Activated T-cell treated with anti-CD3 and anti-CD28 coated beads, Interleukin-2, amount 50 U/mL, for 72 hours (primary cell): ENCODE data around the gene EPHB4. TPM values are rescaled to one million over a fixed set of nuclear protein-coding genes. Genes with fewer than 3 reads are reported as not detected.
A peak's percentile ranks its signal among the peaks of the same experiment; 100 is the strongest.

Experiments used
- ATAC-seq, 2 donors: fragments of 150-1000 bp; cut with Tn5 transposase; replicated peaks in 1 of 2; 2 replicates each; pipeline ENCODE4 v1.10.0; 2021; ENCODE audit warnings: moderate library complexity in 2 of 2, mild to moderate bottlenecking in 1 of 2
- DNase-seq, 2 donors: peaks; one replicate each; pipeline ENCODE4 v3.0.0; 2021 to 2022; ENCODE audit warnings: mixed read lengths in 1 of 2
- H3K27ac Mint-ChIP-seq: one replicate; pipeline ENCODE4 v1.8.0; 2022; ENCODE audit warnings: mild to moderate bottlenecking, moderate library complexity, mixed read lengths
- H3K27me3 Mint-ChIP-seq: one replicate; pipeline ENCODE4 v1.8.0; 2022; ENCODE audit warnings: low read depth, mixed read lengths
- H3K36me3 Mint-ChIP-seq, 2 donors: one replicate each; pipeline ENCODE4 v1.8.0; 2022; ENCODE audit warnings: mixed read lengths in 2 of 2, mild to moderate bottlenecking in 1 of 2; ENCODE audit not compliant: insufficient read depth in 2 of 2
- H3K4me1 Mint-ChIP-seq: one replicate; pipeline ENCODE4 v1.8.0; 2022; ENCODE audit warnings: low read depth, mixed read lengths
- H3K4me3 Mint-ChIP-seq, 2 donors: one replicate each; pipeline ENCODE4 v1.8.0; 2022; ENCODE audit warnings: mild to moderate bottlenecking in 2 of 2, mixed read lengths in 2 of 2, moderate library complexity in 2 of 2
- H3K9me3 Mint-ChIP-seq, 2 donors: one replicate each; pipeline ENCODE4 v1.8.0; 2022; ENCODE audit warnings: mixed read lengths in 2 of 2
- total RNA-seq, 2 donors: library from RNA; stranded (reverse); gene quantifications; one replicate each; pipeline ENCODE4 v1.2.3, GENCODE V29; 2022

EPHB4 gene
- total RNA-seq, 2 donors from 2014 or later = 2.4 to 3.4 TPM

DNA sequence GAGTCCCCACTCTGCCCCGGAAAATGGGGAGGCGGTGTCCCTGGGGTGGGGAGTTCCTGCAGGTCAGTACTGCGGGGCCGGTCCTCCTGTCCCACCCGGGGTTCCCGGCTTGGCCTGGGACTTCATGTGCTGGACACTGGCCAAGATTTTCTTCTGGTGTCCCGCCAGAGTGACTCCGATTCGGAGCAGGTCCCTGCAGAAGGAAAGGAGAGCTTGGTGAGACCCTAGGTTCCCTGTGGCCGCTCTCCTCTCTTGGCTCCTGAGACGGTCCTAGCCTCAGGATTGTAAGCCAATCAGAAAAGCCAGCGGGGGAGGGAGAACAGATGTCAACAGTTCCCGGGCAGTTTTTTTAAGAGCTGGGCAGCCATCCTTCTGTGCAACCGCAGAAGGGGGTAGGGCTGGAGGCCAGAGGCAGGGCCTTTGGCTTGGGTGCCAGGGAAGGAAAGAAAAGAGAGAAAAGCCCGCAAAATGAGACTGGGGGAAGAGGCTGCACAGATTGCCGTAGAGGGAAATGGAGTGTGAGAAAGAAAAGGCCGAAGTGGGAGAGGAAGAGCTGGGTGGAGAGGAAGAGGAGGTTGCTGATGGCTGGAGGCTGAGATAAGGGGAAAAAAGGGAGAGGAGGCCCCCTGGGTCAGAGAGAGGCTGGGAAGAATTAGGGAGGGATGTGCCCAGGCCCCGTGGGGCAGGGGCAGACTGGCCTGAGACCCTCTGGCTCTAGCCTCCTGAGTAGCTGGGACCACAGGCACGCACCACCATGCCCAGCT, 23.7 kb downstream of the EPHB4 start:
- Mint-ChIP-seq H3K9me3 (no peaks in the 10 kb centered on the region), H3K27me3 (peaks cover 8% of the 10 kb centered on the region), H3K4me3 (peak overlapping the region in 1 of 2 donors; percentile 25), H3K4me1 (peaks cover 7% of the 10 kb centered on the region), H3K36me3 (no peaks in the 10 kb centered on the region), H3K27ac (no peak overlapping the region)
- ATAC-seq (peak; percentile 74 to 93), DNase-seq (peak; percentile 32 to 57)

DNA sequence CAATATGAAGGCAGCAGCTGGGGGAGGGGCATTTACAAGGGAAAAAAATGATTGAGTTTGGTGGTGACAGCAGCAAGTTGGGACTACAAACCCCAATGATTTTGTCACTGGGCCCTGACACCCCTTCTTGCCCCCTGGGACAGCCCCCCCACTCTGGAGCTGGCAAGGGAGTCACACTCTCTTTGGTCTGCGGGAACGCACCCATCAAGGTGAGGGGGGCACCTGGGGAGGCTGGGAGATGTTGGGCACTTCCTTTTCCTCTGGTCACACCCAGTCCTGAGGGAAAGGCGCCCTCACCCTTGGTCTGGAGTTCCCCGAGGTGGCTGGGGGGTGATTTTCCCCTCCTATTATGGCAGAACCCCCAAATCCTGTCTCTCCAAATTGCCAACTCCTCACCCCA, 24.4 kb downstream of the EPHB4 start:
- H3K27me3 Mint-ChIP-seq = peaks cover 14% of the 10 kb centered on the region
- H3K4me1 Mint-ChIP-seq = peaks cover 7% of the 10 kb centered on the region
- no peak for DNase-seq
- no peak for ATAC-seq
- H3K4me3 Mint-ChIP-seq = no peak overlapping the region
- H3K36me3 Mint-ChIP-seq = no peaks in the 10 kb centered on the region
- H3K27ac Mint-ChIP-seq = no peak overlapping the region
- no peaks in the 10 kb centered on the region for H3K9me3 Mint-ChIP-seq

DNA sequence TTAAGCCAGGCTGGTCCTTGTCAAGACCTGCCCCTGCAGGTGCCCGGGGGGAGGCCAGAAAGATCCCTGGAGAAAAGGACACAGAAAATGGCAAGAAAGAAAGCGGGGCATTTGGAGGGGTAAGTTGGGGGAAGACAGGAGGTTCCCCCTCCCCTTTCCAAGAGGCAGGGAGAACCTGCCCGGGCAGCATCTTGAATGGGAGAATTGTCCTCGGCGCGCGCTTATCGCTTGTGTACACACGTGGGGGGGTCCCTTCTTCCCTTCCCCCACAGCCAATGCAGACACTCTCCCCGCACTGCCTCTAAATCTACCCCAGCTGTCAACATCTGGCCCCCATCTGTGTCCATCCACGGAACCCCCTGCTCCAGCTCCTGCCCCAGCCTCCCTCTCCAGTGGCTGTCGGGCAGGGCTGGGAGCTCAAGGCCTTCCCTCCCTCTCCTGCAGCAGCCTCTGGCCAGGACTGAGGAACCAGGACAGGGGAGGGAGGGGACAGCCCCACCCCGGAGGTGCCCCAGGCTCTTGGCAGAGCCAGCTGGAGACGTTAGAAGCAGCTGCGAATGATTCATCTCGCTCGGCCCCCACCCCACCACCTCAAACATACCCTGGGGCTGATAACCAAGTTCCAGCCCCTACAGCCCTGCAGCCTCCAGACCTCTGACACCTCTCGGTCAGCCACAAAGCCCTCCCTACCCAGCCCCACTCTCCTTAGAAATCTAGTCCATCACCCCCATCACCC, 25.3 kb downstream of the EPHB4 start:
- no peak for DNase-seq
- no peak for ATAC-seq
- Mint-ChIP-seq H3K27me3 (peaks cover 14% of the 10 kb centered on the region), H3K9me3 (no peaks in the 10 kb centered on the region), H3K27ac (no peak overlapping the region), H3K4me3 (no peak overlapping the region), H3K36me3 (no peaks in the 10 kb centered on the region), H3K4me1 (peaks cover 7% of the 10 kb centered on the region)

GRCh38 chr7:100799037-100799896, 28.1 kb downstream of the EPHB4 start:
- ATAC-seq (peak; percentile 65 to 74), DNase-seq (peak; percentile 54 to 66)
- Mint-ChIP-seq H3K27ac (no peak overlapping the region), H3K36me3 (no peaks in the 10 kb centered on the region), H3K9me3 (no peaks in the 10 kb centered on the region), H3K4me3 (no peak overlapping the region), H3K27me3 (peaks cover 18% of the 10 kb centered on the region), H3K4me1 (peaks cover 7% of the 10 kb centered on the region)

GRCh38 chr7:100794741-100795140, 32.6 kb downstream of the EPHB4 start:
- H3K9me3 Mint-ChIP-seq = no peaks in the 10 kb centered on the region
- H3K4me3 Mint-ChIP-seq = no peak overlapping the region
- H3K4me1 Mint-ChIP-seq = no peaks in the 10 kb centered on the region
- peaks cover 20% of the 10 kb centered on the region for H3K27me3 Mint-ChIP-seq
- DNase-seq (no peak), ATAC-seq (no peak)
- H3K36me3 Mint-ChIP-seq = no peaks in the 10 kb centered on the region
- no peak overlapping the region for H3K27ac Mint-ChIP-seq

- Mint-ChIP-seq H3K9me3 (no peaks in the 10 kb centered on the region), H3K4me1 (no peaks in the 10 kb centered on the region), H3K4me3 (no peak overlapping the region), H3K36me3 (no peaks in the 10 kb centered on the region), H3K27me3 (peaks cover 24% of the 10 kb centered on the region), H3K27ac (no peak overlapping the region)
- DNase-seq (no peak), ATAC-seq (no peak)
These were observed 33.3 kb downstream of the EPHB4 start for GRCh38 chr7:100793806-100794660.

DNA sequence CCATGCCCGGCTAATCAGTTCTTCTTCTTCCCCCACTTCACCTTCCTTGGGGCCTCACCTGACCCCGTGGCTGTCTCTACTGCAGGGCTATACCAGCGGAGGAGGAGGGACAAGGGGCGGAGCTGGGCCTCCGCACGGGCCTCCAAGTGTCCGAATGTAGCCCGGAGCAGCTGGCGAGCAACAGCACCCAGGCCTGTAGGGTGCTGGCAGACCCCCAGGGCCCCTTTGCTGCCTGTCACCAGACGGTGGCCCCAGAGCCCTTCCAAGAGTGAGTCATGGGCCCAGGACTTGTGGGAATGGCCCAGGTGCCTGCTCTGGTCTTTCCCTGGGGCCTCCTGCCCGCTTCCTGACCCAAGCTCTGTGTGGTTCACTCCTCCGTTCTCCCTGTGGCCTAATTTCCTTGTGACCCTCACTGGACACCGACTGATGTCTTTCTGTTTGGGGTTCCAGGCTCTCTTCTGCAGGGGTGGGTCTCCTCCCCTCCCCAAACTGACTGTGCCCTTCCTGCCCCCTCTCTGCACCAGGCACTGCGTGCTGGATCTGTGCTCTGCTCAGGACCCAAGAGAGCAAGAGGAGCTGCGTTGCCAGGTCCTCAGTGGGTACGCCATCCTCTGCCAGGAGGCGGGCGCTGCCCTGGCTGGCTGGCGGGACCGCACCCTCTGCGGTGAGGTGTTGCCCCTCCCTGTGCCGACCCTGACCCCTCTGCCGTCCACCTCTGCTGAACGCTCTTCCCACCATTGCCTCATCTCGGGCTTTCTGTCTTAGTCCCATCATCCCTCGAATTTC, 35.2 kb downstream of the EPHB4 start:
- Mint-ChIP-seq H3K9me3 (no peaks in the 10 kb centered on the region), H3K27me3 (peaks cover 24% of the 10 kb centered on the region), H3K36me3 (no peaks in the 10 kb centered on the region), H3K4me3 (no peak overlapping the region), H3K27ac (no peak overlapping the region), H3K4me1 (no peaks in the 10 kb centered on the region)
- ATAC-seq (no peak), DNase-seq (no peak)

DNA sequence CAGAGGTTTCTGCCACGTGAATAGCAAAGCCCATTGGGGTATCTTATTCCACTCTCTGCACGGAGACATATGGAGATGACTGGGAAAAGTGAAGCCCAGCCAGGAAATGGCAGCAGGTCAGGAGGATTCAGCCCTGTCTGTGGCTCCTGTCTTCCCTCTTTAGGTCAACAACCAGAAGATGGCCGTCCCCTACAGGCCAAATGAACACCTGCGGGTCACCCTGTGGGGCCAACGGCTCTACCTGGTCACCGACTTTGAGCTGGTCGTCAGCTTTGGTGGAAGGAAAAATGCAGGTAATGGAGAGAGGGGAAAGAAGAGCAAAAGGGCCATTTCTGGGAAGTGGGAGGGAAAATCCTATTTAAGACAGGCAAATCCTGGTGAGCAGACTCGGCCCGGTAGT, 38.3 kb downstream of the EPHB4 start:
- Mint-ChIP-seq H3K9me3 (peaks cover 0 to 2% of the 10 kb centered on the region in 2 donors), H3K27ac (no peak overlapping the region)
- ATAC-seq = no peak

GRCh38 chr7:100786323-100786722, 41.0 kb downstream of the EPHB4 start:
- no peaks in the 10 kb centered on the region for H3K4me1 Mint-ChIP-seq
- peaks cover 19% of the 10 kb centered on the region for H3K27me3 Mint-ChIP-seq
- H3K36me3 Mint-ChIP-seq = no peaks in the 10 kb centered on the region
- DNase-seq (no peak), ATAC-seq (no peak)
- no peak overlapping the region for H3K27ac Mint-ChIP-seq
- no peak overlapping the region for H3K4me3 Mint-ChIP-seq
- peaks cover 0 to 4% of the 10 kb centered on the region in 2 donors for H3K9me3 Mint-ChIP-seq

More for the DNA sequence above, 38.3 kb downstream of the EPHB4 start:
- Mint-ChIP-seq H3K4me3 (no peak overlapping the region), H3K4me1 (no peaks in the 10 kb centered on the region), H3K27me3 (peaks cover 25% of the 10 kb centered on the region), H3K36me3 (no peaks in the 10 kb centered on the region)
- no peak for DNase-seq

DNA sequence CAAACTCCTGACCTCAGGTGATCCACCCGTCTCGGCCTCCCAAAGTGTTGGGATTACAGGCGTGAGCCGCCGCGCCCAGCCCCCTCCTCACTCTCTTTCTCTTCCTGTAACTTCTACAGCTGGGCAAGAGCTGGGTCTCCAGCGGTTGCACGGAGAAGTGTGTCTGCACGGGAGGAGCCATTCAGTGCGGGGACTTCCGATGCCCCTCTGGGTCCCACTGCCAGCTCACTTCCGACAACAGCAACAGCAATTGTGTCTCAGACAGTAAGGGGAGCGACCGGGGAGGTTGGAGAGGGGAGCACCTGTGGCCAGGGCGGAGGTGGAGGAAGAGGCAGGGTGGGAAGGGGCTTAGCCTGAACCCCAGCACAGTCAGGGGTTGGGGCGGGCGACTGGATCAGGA, 41.4 kb downstream of the EPHB4 start:
- Mint-ChIP-seq H3K27me3 (peaks cover 19% of the 10 kb centered on the region), H3K36me3 (no peaks in the 10 kb centered on the region), H3K4me1 (no peaks in the 10 kb centered on the region), H3K27ac (no peak overlapping the region), H3K4me3 (peak overlapping the region in 1 of 2 donors; percentile 63), H3K9me3 (peaks cover 0 to 4% of the 10 kb centered on the region in 2 donors)
- DNase-seq (peak in 1 of 2 donors; percentile 7), ATAC-seq (peak in 1 of 2 donors; percentile 55)

GRCh38 chr7:100783804-100784203, 43.5 kb downstream of the EPHB4 start:
- peaks cover 0 to 4% of the 10 kb centered on the region in 2 donors for H3K9me3 Mint-ChIP-seq
- H3K27ac Mint-ChIP-seq = no peak overlapping the region
- H3K36me3 Mint-ChIP-seq = no peaks in the 10 kb centered on the region
- DNase-seq (no peak), ATAC-seq (no peak)
- H3K4me1 Mint-ChIP-seq = no peaks in the 10 kb centered on the region
- no peak overlapping the region for H3K4me3 Mint-ChIP-seq
- H3K27me3 Mint-ChIP-seq = peaks cover 14% of the 10 kb centered on the region

DNA sequence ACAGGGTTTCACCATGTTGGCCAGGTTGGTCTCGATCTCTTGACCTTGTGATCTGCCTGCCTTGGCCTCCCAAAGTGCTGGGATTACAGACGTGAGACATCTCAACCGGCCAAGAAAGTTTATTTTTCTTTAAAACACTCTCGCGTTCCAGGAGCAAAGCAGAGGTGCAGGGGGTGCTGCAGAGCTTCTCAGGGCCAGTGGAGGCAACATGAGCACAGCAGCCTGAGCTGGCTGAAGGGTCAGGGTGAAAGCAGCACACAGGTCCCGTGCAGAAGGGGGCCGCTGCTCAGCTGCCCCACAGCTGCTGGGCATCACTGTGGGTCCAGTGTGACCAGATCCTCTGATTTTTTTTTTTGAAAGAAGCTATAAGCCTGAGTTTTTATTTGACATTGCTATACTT, 46.1 kb downstream of the EPHB4 start:
- Mint-ChIP-seq H3K36me3 (no peaks in the 10 kb centered on the region), H3K4me3 (no peak overlapping the region), H3K4me1 (no peaks in the 10 kb centered on the region), H3K27me3 (peaks cover 8% of the 10 kb centered on the region), H3K27ac (no peak overlapping the region), H3K9me3 (peaks cover 0 to 4% of the 10 kb centered on the region in 2 donors)
- ATAC-seq = no peak
- no peak for DNase-seq
